Spleen (tissue), 7 donors: ENCODE measurements around the gene NPB.
A peak's percentile ranks its signal among the peaks of the same experiment; 100 is the strongest.

Experiments
- CTCF ChIP-seq, 11 experiments: fragments of 200-600 bp in 7 of 11; fragments of 450-650 bp in 4 of 11; sonication (generic) in 4 of 11; IDR thresholded peaks in 8 of 11; conservative IDR thresholded peaks in 3 of 11; 1 replicate in 7 of 11; 2 replicates in 4 of 11; pipeline versions ENCODE4 v1.4.0 to v1.8.0; 2016 to 2021; ENCODE audit warnings: antibody characterized with exemption in 11 of 11, inconsistent platforms in 4 of 11, mild to moderate bottlenecking in 1 of 11
- POLR2AphosphoS5 ChIP-seq, 3 donors: sonication (generic); formaldehyde crosslinking; IDR thresholded peaks; one replicate each; pipeline ENCODE4 v1.5.1; 2017; ENCODE audit warnings: antibody characterized with exemption in 3 of 3
- donor health status: DM: no; HTN: no; CAD: no; lungs with moderate emphysema.
- donor health status: DM: no; HTN: no; CAD: no.
- donor health status: DM: no; HTN: no; CAD: no.

GRCh38 chr17:81923302-81924260 is 21.5 kb downstream of the NPB start:
- TF ChIP-seq POLR2AphosphoS5 (IDR thresholded peaks at IDR 0.05) (peak; percentile 8 to 77 (median 49)), CTCF (IDR thresholded peaks at IDR 0.05 in 8 of 11, conservative IDR thresholded peaks at IDR 0.05 in 3 of 11) (no peak)
